Spleen (tissue), 11 donors: Measurements from ENCODE around the gene IKZF3. TPM values are rescaled to one million over a fixed set of nuclear protein-coding genes. Genes with fewer than 3 reads are reported as not detected.
"Not testable (repeated sequence)": the region's sequence is repeated elsewhere in the genome, so short reads cannot be mapped to it uniquely, and the experiment has no call there.

ENCODE experiments used
- DNase-seq: peaks from one replicate; pipeline ENCODE4 v3.0.0-alpha.2; 2020
- H3K27ac ChIP-seq, 8 donors: fragments of 200-600 bp; sonication (generic) in 7 of 8; 1 replicate in 4 of 8; 2 replicates in 4 of 8; pipeline versions ENCODE4 v1.5.0 to v1.8.0; 2016 to 2021; ENCODE audit warnings: inconsistent platforms in 4 of 8, mild to moderate bottlenecking in 4 of 8, moderate library complexity in 1 of 8
- H3K27me3 ChIP-seq, 7 donors: fragments of 200-600 bp; sonication (generic) in 6 of 7; replicated peaks in 1 of 7; 1 replicate in 4 of 7; 2 replicates in 3 of 7; pipeline versions ENCODE4 v1.5.0 to v1.8.0; 2016 to 2021; ENCODE audit warnings: inconsistent platforms in 3 of 7, mild to moderate bottlenecking in 1 of 7
- H3K36me3 ChIP-seq, 6 donors: fragments of 200-600 bp; sonication (generic) in 5 of 6; 1 replicate in 4 of 6; 2 replicates in 2 of 6; pipeline versions ENCODE4 v1.5.0 to v1.8.0; 2016 to 2021; ENCODE audit warnings: inconsistent platforms in 2 of 6
- H3K4me1 ChIP-seq, 6 donors: fragments of 200-600 bp; sonication (generic) in 5 of 6; 1 replicate in 3 of 6; 2 replicates in 3 of 6; pipeline versions ENCODE4 v1.5.0 to v1.8.0; 2016 to 2021; ENCODE audit warnings: inconsistent platforms in 3 of 6
- H3K4me3 ChIP-seq, 8 donors: fragments of 200-600 bp; sonication (generic) in 7 of 8; 1 replicate in 4 of 8; 2 replicates in 4 of 8; pipeline versions ENCODE4 v1.5.0 to v1.8.0; 2016 to 2021; ENCODE audit warnings: inconsistent platforms in 4 of 8, mild to moderate bottlenecking in 4 of 8, moderate library complexity in 2 of 8
- H3K9me3 ChIP-seq, 8 donors: fragments of 200-600 bp; sonication (generic) in 7 of 8; 1 replicate in 4 of 8; 2 replicates in 4 of 8; pipeline versions ENCODE4 v1.5.0 to v1.8.0; 2016 to 2021; ENCODE audit warnings: inconsistent platforms in 4 of 8
- POLR2A ChIP-seq, 3 donors: fragments of 450-650 bp; IDR thresholded peaks; one replicate each; pipeline ENCODE4 v1.5.1; 2017; ENCODE audit warnings: antibody characterized with exemption in 3 of 3, mild to moderate bottlenecking in 1 of 3
- POLR2AphosphoS5 ChIP-seq, 3 donors: sonication (generic); formaldehyde crosslinking; IDR thresholded peaks; one replicate each; pipeline ENCODE4 v1.5.1; 2017; ENCODE audit warnings: antibody characterized with exemption in 3 of 3
- WGBS, 5 donors: extraction: QIAGEN DNeasy Blood & Tissue Kit in 3 of 5; methylation state at CpG; one replicate each; pipeline versions ENCODE4 v1.1.5 to v1.1.7; 2013 to 2018; 5-methylcytosine and 5-hydroxymethylcytosine counted together
- intact Hi-C: fragments of 100-400 bp; cut with DNase I; formaldehyde crosslinking; loops from one replicate; pipeline ENCODE4 v1.15.0; 2023; ENCODE audit warnings: low total_unique reads
- polyA plus RNA-seq, 3 donors: library from polyadenylated mRNA; stranded (reverse); fragments of 200-250 nt; gene quantifications; one replicate each; pipeline ENCODE4 v1.2.1, GENCODE V29; 2013
- total RNA-seq, 7 donors: library from RNA; depleted of rRNA in 3 of 7; stranded (reverse); fragments of >200 nt in 3 of 7; fragmentation: NEBNext Ultra II Directional in 4 of 7; extraction: Animal tissue kit (Norgen Biotek cat#: 25700) in 4 of 7; gene quantifications; one replicate each; pipeline versions ENCODE4 v1.1.0 to v1.2.1, GENCODE V29; 2016 to 2021
- TF ChIP-seq, protein P1 (sequence below), 11 experiments: fragments of 200-600 bp in 7 of 11; fragments of 450-650 bp in 4 of 11; sonication (generic) in 4 of 11; IDR thresholded peaks in 8 of 11; conservative IDR thresholded peaks in 3 of 11; 1 replicate in 7 of 11; 2 replicates in 4 of 11; pipeline versions ENCODE4 v1.4.0 to v1.8.0; 2016 to 2021; ENCODE audit warnings: antibody characterized with exemption in 11 of 11, inconsistent platforms in 4 of 11, mild to moderate bottlenecking in 1 of 11
- donor health status: healthy with polysubstance abuse.
- donor health status: DM: no; HTN: no; CAD: no; lungs with moderate emphysema.
- donor health status: DM: no; HTN: no; CAD: no.
- donor health status: Bipolar disorder and iron deficiency.
- donor health status: healthy.
- donor health status: DM: no; HTN: no; CAD: no.
- donor health status: DM: yes; HTN: yes; CAD: no.

Gene IKZF3
- total and polyA plus RNA-seq, 10 donors = 17.5 to 132 (median 84.1) TPM

GRCh38 chr17:39716073-39716818, 147.9 kb downstream of the IKZF3 start:
- Histone ChIP-seq H3K9me3 (no peaks in the 10 kb centered on the region), H3K36me3 (peaks cover 0 to 39% (median 6%) of the 10 kb centered on the region in 6 donors), H3K27me3 (no peaks in the 10 kb centered on the region), H3K4me1 (no peaks in the 10 kb centered on the region), H3K4me3 (no peak overlapping the region), H3K27ac (no peak overlapping the region)
- TF ChIP-seq POLR2A (IDR thresholded peaks at IDR 0.05) (no peak), POLR2AphosphoS5 (IDR thresholded peaks at IDR 0.05) (no peak)
- TF ChIP-seq, protein P1, sequence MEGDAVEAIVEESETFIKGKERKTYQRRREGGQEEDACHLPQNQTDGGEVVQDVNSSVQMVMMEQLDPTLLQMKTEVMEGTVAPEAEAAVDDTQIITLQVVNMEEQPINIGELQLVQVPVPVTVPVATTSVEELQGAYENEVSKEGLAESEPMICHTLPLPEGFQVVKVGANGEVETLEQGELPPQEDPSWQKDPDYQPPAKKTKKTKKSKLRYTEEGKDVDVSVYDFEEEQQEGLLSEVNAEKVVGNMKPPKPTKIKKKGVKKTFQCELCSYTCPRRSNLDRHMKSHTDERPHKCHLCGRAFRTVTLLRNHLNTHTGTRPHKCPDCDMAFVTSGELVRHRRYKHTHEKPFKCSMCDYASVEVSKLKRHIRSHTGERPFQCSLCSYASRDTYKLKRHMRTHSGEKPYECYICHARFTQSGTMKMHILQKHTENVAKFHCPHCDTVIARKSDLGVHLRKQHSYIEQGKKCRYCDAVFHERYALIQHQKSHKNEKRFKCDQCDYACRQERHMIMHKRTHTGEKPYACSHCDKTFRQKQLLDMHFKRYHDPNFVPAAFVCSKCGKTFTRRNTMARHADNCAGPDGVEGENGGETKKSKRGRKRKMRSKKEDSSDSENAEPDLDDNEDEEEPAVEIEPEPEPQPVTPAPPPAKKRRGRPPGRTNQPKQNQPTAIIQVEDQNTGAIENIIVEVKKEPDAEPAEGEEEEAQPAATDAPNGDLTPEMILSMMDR (IDR thresholded peaks at IDR 0.05 in 8 of 11, conservative IDR thresholded peaks at IDR 0.05 in 3 of 11) = no peak
- intact Hi-C loops = no loop called here
- DNase-seq = no peak
- 88 to 95% (median 93%) methylated on average over 12 to 15 of the region's 15 CpGs for WGBS, 5 donors

- 91 to 97% (median 92%) methylated on average over 18 of the region's 18 CpGs for WGBS, 5 donors
- TF ChIP-seq, protein P1 (IDR thresholded peaks at IDR 0.05 in 8 of 11, conservative IDR thresholded peaks at IDR 0.05 in 3 of 11) = no peak
- TF ChIP-seq POLR2AphosphoS5 (IDR thresholded peaks at IDR 0.05) (no peak), POLR2A (IDR thresholded peaks at IDR 0.05) (no peak)
- Histone ChIP-seq H3K4me1 (no peaks in the 10 kb centered on the region), H3K27me3 (no peaks in the 10 kb centered on the region), H3K4me3 (no peak overlapping the region), H3K9me3 (no peaks in the 10 kb centered on the region), H3K27ac (no peak overlapping the region), H3K36me3 (peaks cover 0 to 39% (median 6%) of the 10 kb centered on the region in 6 donors)
- DNase-seq = no peak
- intact Hi-C loops = no loop called here
Observed at GRCh38 chr17:39715375-39716072, 148.6 kb downstream of the IKZF3 start.

DNA sequence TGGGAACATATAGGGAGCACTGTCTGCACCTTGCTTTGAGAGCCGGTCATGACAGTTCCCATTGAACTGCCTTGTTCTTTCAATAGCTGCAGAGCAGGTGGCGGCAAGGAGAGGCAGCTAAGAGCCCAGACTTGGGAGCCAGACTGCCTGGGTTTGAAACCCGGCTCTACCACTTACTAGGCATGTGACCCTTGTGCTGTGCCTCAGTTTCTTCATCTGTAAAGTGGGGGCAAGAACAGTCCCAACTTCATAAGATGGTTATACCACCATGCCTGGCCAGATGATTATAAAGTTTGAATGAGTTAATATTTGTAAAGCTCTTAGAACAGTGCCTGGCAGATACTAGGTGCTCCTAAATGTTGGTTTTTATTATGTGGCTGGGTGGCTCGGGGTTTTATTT, 149.9 kb downstream of the IKZF3 start:
- no peak for TF ChIP-seq POLR2A (IDR thresholded peaks at IDR 0.05)
- TF ChIP-seq, protein P1 (IDR thresholded peaks at IDR 0.05 in 8 of 11, conservative IDR thresholded peaks at IDR 0.05 in 3 of 11) = no peak
- TF ChIP-seq POLR2AphosphoS5 (IDR thresholded peaks at IDR 0.05) = no peak
- Histone ChIP-seq H3K27me3 (no peaks in the 10 kb centered on the region), H3K27ac (no peak overlapping the region), H3K4me1 (no peaks in the 10 kb centered on the region), H3K36me3 (peaks cover 0 to 44% (median 6%) of the 10 kb centered on the region in 6 donors), H3K4me3 (no peak overlapping the region), H3K9me3 (no peaks in the 10 kb centered on the region)
- 87 to 100% (median 92%) methylated on average over 4 of the region's 4 CpGs for WGBS, 5 donors
- intact Hi-C loops = no loop called here
- no peak for DNase-seq

GRCh38 chr17:39711851-39712250, 152.3 kb downstream of the IKZF3 start:
- DNase-seq = no peak
- intact Hi-C loops = no loop called here
- H3K27me3 ChIP-seq = no peaks in the 10 kb centered on the region
- no peak overlapping the region for H3K4me3 ChIP-seq
- peaks cover 0 to 61% (median 6%) of the 10 kb centered on the region in 6 donors for H3K36me3 ChIP-seq
- no peak for TF ChIP-seq POLR2AphosphoS5 (IDR thresholded peaks at IDR 0.05)
- H3K9me3 ChIP-seq = no peaks in the 10 kb centered on the region
- no peak overlapping the region for H3K27ac ChIP-seq
- H3K4me1 ChIP-seq = peaks cover 0 to 7% (median 0%) of the 10 kb centered on the region in 6 donors
- WGBS, 5 donors = 88 to 94% (median 91%) methylated on average over 10 of the region's 10 CpGs

DNA sequence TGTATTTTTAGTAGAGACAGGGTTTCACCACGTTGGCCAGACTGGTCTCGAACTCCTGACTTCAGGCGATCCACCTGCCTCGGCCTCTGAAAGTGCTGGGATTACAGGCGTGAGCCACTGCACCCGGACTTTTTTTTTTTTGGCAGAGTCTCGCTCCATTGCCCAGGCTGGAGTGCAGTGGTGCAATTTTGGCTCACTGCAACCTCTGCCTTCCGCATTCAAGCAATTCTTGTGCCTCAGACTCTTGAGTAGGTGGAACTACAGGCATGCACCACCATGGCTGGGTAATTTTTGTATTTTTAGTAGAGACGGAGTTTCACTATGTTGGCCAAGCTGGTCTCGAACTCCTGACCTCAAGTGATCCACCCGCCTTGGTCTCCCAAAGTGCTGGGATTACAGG, 153.0 kb downstream of the IKZF3 start:
- H3K27ac ChIP-seq, intact Hi-C loops, H3K4me3 ChIP-seq, DNase-seq, H3K4me1 ChIP-seq, H3K9me3 ChIP-seq, H3K27me3 ChIP-seq: not testable (repeated sequence)
- peaks cover 0 to 56% (median 5%) of the 10 kb centered on the region in 6 donors for H3K36me3 ChIP-seq
- WGBS, 5 donors = 85 to 92% (median 91%) methylated on average over 11 of the region's 11 CpGs
